HuH-7.5 (cell line): Measurements from ENCODE around the gene TCP1.
A peak's percentile ranks its signal among the peaks of the same experiment; 100 is the strongest.
"Not testable (repeated sequence)": the region's sequence is repeated elsewhere in the genome, so short reads cannot be mapped to it uniquely, and the experiment has no call there.

Experiments used
- DNase-seq: peaks from one replicate; pipeline ENCODE4 v3.0.0; 2011; ENCODE audit warnings: low spot score

Gene TCP1

DNA sequence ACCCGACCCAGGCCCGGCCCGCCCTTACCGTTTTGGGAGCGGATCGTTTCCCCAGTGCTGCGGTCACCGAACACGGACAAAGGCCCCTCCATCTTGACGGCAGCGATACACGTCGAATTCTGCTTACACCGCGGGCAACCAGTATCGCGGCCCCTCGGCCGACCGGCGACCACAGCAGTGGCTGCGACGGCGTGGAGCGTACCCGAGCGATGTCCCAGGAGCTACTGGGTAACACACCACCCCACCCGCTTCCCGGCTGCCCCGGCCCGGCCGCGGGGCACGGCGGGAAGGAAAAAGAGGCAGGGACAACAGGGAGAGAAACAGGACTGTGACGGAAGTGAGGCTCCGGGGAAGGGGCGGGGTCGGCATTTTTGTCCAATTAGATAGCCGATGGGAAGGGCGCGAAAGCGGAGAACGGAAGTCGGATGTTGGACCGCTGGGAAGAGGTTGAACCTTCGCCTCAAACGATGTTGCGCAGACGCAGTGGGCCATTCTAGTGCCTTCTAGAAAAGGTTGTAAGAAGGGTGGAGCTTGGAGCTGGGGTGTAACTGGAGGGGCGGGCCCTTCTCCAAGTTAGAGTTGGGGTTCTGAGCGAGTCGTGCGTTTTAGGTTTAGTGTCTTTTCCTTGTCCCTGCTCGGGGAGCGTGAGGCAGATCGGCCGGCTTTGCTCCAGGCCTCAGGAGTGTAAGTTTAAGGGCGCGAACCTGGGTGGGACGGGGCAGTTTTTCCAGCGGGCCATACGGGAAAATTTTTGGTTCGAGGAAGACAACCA lies at the start of gene TCP1:
TSS of gene TCP1 (minus strand) at position 226 of the 772 bp plus-strand sequence. CDS start at position 92, 134 bp downstream.
- DNase-seq = peak; percentile 87

DNA sequence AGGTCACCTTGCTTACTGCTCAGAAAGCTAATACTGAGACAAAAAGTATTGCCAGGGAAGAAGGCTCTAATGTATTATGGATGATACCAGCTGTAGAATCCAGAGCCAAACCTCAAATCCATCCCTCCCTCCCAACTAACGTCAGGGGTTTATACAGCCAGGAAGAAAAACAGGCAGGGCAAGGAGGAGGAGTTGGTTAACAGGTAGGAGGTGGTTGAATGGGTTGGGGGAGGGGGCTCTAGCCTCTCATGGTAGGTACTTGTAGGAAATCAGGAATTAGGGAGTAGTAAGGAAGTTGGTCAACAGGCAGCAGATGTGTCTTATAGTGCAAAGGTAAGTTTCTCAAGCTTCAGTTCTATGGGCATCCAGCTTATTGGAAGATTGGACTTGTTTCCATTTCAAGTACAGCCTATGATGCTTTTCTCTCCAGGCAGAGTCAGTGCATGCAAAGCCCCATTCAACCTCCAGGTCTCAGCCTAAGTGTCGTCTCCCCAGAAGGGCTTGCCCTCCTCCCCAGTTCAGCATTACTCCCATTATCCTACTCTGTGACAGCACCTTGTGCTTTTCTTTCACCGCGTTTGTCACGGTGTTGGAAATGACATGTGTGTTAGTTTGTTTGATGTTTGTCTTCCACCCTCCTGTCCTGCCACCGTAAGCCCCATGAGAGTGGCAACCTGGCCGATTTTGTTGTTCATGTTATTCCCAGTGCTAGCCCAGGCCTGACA lies 48.8 kb upstream of the TCP1 start:
- DNase-seq = no peak

DNA sequence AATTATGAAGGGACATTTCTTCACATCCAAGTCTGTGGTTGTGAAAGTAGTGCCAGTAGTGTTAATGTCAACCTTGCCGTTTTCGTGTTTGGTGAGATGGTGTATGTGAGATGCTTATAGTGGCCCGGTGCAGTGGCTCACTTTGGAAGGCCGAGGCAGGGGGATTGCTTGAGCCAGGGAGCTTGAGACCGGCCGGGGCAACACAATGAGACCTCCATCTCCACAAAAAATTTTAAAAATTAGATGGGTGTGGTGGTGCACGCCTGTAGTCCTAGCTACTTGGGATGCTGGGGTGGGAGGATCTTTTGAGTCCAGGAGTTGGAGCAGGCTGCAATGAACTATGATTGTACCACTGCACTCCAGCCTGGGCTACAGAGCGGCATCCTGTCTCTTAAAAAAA lies 48.1 kb upstream of the TCP1 start:
- DNase-seq = no peak

- DNase-seq = no peak
Observed at GRCh38 chr6:159836718-159837490, 47.5 kb upstream of the TCP1 start.

GRCh38 chr6:159833997-159834603 lies 44.7 kb upstream of the TCP1 start:
- DNase-seq = no peak

GRCh38 chr6:159833556-159833955 lies 44.2 kb upstream of the TCP1 start:
- DNase-seq = no peak

DNA sequence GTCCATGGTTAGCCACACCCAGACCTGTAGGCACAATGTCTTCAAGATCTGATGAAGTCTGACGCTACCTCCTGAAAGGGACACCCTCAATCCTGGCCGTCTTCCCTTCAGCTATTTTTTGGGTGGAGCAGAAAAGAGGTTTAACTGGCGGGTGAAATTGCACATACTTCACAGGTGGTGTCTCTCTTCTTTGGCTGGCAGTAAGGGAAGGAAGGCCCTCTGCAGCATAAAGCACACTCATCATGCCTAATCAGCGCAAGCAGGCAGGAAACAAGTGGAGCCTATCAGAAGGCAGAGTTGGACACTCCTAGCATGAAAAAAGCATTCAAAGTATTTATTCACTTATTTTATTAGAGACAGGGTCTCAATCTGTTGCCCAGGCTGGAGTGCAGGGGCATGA lies 43.5 kb upstream of the TCP1 start:
- DNase-seq = no peak

GRCh38 chr6:159831373-159831679 lies 41.9 kb upstream of the TCP1 start:
- no peak for DNase-seq

DNA sequence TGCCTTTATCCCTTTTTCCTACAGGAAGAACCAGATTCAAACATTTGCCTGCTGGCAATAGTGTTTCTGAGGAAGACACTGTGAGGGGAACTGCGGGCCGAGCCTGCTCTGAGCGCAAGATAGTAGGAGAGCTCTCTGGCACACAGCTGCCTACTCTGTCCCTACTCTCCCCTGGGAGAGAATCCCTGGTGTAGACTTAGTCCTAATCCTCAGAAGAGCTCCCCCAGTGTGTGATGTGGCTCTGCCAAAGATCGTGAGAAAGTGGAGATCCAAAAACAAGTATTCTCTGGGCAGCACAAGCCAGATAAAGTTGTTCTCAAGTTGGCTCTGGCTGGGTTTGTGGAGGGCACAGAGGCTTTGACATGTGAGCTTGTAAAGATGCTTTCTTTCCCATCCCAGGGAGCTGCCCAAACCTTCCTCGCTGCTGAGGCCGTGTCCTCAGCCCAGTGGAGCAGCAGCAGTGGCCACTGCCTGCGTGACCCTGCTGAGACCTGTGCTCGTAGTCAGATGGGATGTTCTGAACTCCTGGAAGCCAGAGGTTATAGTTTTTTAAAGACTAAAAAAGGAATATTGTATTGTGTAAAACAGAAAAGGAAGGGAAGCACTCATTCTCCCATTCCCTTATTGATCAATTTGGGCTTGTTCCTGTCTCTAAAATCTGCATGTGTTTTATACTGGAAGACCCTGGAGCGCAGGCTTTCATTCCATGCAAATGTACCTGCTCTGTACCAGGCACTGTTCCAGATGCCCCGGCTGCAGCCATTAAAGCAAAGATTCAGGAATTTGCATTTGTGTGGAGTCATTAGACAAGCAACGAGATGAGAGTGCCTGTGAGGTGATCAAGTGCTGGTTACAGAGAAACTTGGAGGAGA lies 41.3 kb upstream of the TCP1 start:
- no peak for DNase-seq

- no peak for DNase-seq
Observed at GRCh38 chr6:159829526-159829925, 40.1 kb upstream of the TCP1 start.

DNA sequence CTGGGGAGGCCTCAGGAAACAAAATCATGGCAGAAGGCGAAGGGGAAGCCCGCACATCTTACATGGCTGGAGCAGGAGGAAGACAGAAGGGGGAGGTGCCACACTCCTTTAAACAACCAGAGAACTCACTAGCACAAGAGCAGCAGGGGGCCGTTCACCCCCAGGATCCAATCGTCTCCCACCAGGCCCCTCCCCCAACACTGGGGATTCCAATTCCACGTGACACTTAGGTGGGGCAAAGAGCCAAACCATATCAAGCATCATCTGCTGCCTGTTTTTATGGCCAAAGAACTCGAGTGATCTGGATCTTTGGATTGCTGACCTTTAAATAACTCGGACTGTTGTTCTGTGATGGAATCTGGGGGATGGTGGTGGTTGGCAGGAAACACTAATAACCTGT lies 38.7 kb upstream of the TCP1 start:
- no peak for DNase-seq

DNA sequence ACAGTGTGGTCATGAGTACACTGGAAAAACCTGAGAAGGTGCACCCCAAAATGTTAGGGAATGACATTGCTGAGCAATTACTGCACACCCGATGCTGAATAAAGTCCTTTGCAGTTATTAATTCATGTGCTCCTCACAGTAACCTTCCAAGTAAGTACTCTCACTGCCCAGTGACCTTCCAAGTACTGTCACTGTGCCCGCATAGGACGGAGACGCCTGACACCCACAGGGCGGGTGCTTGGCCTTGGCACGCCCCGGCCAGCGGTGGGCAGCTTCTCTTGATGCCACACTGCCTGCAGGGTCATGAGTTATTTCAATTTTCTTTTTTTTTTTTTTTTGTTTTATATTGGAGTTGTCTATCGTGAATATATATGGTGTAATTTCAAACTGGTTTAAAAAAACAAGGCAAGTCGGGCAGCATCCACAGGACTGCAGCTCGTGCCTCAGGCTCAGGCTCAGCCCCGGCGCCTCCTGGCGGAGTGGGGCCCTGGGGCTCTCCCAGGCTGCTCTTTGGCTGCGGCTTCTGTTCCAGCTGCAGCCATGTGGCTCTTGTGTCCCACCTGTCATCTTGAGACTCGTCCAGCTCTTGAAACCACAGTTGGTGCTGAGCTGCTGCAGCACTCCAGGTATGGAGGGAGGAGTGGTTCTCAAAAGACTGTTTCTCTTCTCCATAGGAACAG lies 37.7 kb upstream of the TCP1 start:
- no peak for DNase-seq

GRCh38 chr6:159826004-159826403 lies 36.6 kb upstream of the TCP1 start:
- DNase-seq = no peak

DNA sequence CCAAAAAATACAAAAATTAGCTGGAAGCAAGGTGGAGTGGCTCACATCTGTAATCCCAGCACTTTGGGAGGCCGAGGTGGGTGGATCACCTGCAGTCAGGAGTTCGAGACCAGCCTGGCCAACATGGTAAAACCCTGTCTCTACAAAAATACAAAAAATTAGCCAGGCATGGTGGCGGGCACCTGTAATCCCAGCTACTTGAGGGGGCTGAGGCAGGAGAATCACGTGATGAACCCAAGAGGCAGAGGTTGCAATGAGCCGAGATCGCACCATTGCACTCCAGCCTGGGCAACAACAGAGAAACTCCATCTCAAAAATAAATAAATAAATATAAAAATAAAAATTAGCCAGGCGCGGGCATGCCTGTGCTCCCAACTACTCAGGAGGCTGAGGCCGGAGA lies 35.3 kb upstream of the TCP1 start:
- DNase-seq = not testable (repeated sequence)

- DNase-seq = no peak
Observed at GRCh38 chr6:159823953-159824352, 34.6 kb upstream of the TCP1 start.

- DNase-seq = no peak
Observed at GRCh38 chr6:159821726-159822125, 32.3 kb upstream of the TCP1 start.

DNA sequence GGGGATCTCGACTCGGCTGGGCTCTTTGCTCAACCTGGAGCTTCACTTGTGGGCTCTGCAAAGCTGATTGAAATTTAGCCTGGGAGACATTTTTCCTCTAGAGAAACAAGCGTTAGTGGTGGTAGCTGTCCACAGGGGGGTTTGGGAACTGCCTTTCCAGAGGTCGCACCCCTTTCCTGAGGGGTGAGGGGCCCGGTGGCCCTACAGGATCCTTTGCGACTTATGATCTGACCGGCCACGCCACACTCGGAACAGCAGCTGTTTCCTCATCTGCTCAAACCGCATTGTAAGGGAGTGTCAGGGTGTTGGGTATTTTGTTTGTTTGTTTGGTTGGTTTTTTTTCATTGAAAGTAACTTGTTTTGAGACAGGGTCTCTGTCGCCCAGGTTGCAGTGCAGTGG lies 31.7 kb upstream of the TCP1 start:
- no peak for DNase-seq

- DNase-seq = no peak
Observed at GRCh38 chr6:159819932-159820640, 30.7 kb upstream of the TCP1 start.

- DNase-seq = no peak
Observed at GRCh38 chr6:159819098-159819497, 29.7 kb upstream of the TCP1 start.
